Measurements from ENCODE around the gene ZPR1. TPM values are rescaled to one million over a fixed set of nuclear protein-coding genes. Genes with fewer than 3 reads are reported as not detected.

ZPR1 gene
- total RNA-seq, 1 experiment from 2014 or later, result 29.6 TPM

DNA sequence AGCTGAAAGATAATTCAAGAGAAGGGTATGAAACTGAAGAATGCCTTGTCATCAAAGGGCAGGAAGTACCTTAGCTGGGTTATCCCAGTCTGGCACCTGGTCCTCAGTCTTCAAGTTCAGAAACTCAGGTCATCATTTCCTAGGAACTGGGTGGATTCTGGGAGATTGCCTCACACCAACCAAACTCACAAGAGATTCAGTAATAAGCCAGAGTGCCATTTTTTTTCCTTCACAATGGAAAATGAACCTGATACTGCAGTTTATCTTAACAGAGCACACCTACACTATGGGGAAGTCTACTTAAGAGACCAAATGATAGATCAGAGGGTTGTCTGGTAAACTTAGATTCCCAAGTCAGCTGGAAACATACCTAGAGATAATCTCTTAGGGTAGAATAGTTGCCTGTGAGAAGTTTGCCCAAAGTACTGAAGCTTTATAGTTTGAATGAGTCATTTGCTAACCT, 11.3 kb downstream of the ZPR1 start:
- Histone ChIP-seq H3K79me2 (ENCODE audit: low read depth) (peaks cover 10% of the 10 kb centered on the region), H3K4me1 (replicated peaks; ENCODE audit: insufficient read depth) (peaks cover 24% of the 10 kb centered on the region), H3K27me3 (ENCODE audit: insufficient read depth, low read depth) (no peaks in the 10 kb centered on the region), H2AFZ (no peak overlapping the region), H3K4me2 (no peak overlapping the region), H3K27ac (no peak overlapping the region), H3K4me3 (no peak overlapping the region), H3K9me3 (ENCODE audit: insufficient read depth, low read depth) (no peaks in the 10 kb centered on the region), H3K9me2 (ENCODE audit: insufficient read depth) (no peaks in the 10 kb centered on the region), H3F3A (ENCODE audit: insufficient read depth, low read depth) (peaks cover 28% of the 10 kb centered on the region), H4K20me1 (ENCODE audit: insufficient read depth) (no peaks in the 10 kb centered on the region), H3K36me3 (ENCODE audit: low read depth) (peaks cover 36% of the 10 kb centered on the region; the same call in 1 of the 2 replicates)
- TF ChIP-seq, protein P1, sequence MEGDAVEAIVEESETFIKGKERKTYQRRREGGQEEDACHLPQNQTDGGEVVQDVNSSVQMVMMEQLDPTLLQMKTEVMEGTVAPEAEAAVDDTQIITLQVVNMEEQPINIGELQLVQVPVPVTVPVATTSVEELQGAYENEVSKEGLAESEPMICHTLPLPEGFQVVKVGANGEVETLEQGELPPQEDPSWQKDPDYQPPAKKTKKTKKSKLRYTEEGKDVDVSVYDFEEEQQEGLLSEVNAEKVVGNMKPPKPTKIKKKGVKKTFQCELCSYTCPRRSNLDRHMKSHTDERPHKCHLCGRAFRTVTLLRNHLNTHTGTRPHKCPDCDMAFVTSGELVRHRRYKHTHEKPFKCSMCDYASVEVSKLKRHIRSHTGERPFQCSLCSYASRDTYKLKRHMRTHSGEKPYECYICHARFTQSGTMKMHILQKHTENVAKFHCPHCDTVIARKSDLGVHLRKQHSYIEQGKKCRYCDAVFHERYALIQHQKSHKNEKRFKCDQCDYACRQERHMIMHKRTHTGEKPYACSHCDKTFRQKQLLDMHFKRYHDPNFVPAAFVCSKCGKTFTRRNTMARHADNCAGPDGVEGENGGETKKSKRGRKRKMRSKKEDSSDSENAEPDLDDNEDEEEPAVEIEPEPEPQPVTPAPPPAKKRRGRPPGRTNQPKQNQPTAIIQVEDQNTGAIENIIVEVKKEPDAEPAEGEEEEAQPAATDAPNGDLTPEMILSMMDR (conservative IDR thresholded peaks at IDR 0.05), result no peak
- no peak for TF ChIP-seq EZH2 (IDR thresholded peaks at IDR 0.05; ENCODE audit: low read depth)
- DNase-seq, result no peak
- no TSS peak for BruUV-seq (replicated peaks)
- ChIA-PET CTCF (no interaction called here), POLR2A (ENCODE audit: unreplicated experiment) (interaction anchor here (0.7 to 0.8 kb wide), 2 partner anchors 53 to 342 kb away, joined by 4 to 6 read pairs; no protein-coding TSS in a partner anchor)
- intact Hi-C loops (cut with micrococcal nuclease; ENCODE audit: unreplicated experiment), result no loop called here

DNA sequence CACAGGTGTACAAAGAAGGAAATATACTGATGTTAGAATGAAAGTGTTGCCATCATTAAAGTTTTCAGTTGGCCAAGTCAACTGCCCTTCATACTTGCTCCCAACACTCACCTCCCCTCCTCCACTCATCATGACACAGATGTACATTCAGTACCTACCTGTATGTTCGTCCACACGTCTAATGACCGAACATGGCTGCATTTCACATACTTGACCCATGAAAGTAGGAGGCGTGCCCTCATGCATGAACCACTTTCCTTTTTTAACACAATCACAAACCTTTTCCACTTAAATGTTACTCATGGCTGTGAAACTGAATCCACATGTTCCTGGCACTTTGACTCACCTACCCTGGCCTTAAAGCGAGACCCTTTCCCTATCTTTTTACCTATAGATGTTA, 11.8 kb downstream of the ZPR1 start:
- CTCF ChIA-PET, result no interaction called here
- intact Hi-C loops (cut with micrococcal nuclease; ENCODE audit: unreplicated experiment), result no loop called here
- POLR2A ChIA-PET (ENCODE audit: unreplicated experiment), result interaction anchor here (0.7 to 0.8 kb wide), 2 partner anchors 53 to 342 kb away, joined by 4 to 6 read pairs; no protein-coding TSS in a partner anchor

DNA sequence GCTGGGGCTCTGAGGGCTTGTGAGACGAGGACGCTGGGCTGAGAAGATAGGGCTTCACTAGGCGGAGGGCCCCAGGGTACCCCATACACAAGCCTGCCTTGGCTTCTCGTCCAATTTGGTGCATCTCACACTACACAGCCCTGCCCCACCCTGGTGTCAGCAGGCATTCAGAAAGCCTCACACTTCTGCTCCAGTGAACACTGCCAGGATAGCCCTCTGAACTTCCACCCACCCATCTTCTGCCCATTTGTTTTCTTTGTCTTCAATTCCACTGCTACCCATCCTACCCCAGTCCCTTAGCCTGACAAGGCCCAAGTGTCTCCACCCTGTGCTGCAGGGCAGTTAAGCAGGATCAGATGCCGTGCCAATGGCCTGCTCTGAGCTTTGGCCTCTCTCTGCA, 13.2 kb downstream of the ZPR1 start:
- no peak overlapping the region; the same call in 1 of the 2 replicates for H3K4me3 ChIP-seq
- no peak for DNase-seq
- no peaks in the 10 kb centered on the region for H4K20me1 ChIP-seq (ENCODE audit: insufficient read depth)
- H3K79me2 ChIP-seq (ENCODE audit: low read depth), result peaks cover 25% of the 10 kb centered on the region
- ChIA-PET POLR2A (ENCODE audit: unreplicated experiment) (no interaction called here), CTCF (no interaction called here)
- H3K9me3 ChIP-seq (ENCODE audit: insufficient read depth, low read depth), result no peaks in the 10 kb centered on the region
- H3K4me1 ChIP-seq (replicated peaks; ENCODE audit: insufficient read depth), result peaks cover 32% of the 10 kb centered on the region
- BruUV-seq (replicated peaks), result no TSS peak
- H3K27me3 ChIP-seq (ENCODE audit: insufficient read depth, low read depth), result no peaks in the 10 kb centered on the region
- H2AFZ ChIP-seq, result no peak overlapping the region
- intact Hi-C loops (cut with micrococcal nuclease; ENCODE audit: unreplicated experiment), result loop anchor here (5.0 kb wide), 1 partner anchor 333 kb away; no protein-coding TSS in a partner anchor
- TF ChIP-seq, protein P1 (conservative IDR thresholded peaks at IDR 0.05), result no peak
- TF ChIP-seq EZH2 (IDR thresholded peaks at IDR 0.05; ENCODE audit: low read depth), result no peak
- H3K9me2 ChIP-seq (ENCODE audit: insufficient read depth), result no peaks in the 10 kb centered on the region
- peaks cover 25% of the 10 kb centered on the region; the same call in 1 of the 2 replicates for H3K36me3 ChIP-seq (ENCODE audit: low read depth)
- peak overlapping the region; percentile 84 for H3K4me2 ChIP-seq
- H3F3A ChIP-seq (ENCODE audit: insufficient read depth, low read depth), result peaks cover 28% of the 10 kb centered on the region
- H3K27ac ChIP-seq, result no peak overlapping the region

More for the DNA sequence above, 11.8 kb downstream of the ZPR1 start:
- H4K20me1 ChIP-seq (ENCODE audit: insufficient read depth), result no peaks in the 10 kb centered on the region
- H3K36me3 ChIP-seq (ENCODE audit: low read depth), result peaks cover 31% of the 10 kb centered on the region; the same call in 1 of the 2 replicates
- H3K27ac ChIP-seq, result no peak overlapping the region
- H3F3A ChIP-seq (ENCODE audit: insufficient read depth, low read depth), result peaks cover 28% of the 10 kb centered on the region
- H3K9me3 ChIP-seq (ENCODE audit: insufficient read depth, low read depth), result no peaks in the 10 kb centered on the region
- no peak overlapping the region for H3K4me2 ChIP-seq
- peaks cover 16% of the 10 kb centered on the region for H3K79me2 ChIP-seq (ENCODE audit: low read depth)
- BruUV-seq (replicated peaks), result no TSS peak
- H3K9me2 ChIP-seq (ENCODE audit: insufficient read depth), result no peaks in the 10 kb centered on the region
- no peaks in the 10 kb centered on the region for H3K27me3 ChIP-seq (ENCODE audit: insufficient read depth, low read depth)
- no peak overlapping the region for H2AFZ ChIP-seq
- TF ChIP-seq, protein P1 (conservative IDR thresholded peaks at IDR 0.05), result no peak
- no peak for TF ChIP-seq EZH2 (IDR thresholded peaks at IDR 0.05; ENCODE audit: low read depth)
- no peak for DNase-seq
- H3K4me3 ChIP-seq, result no peak overlapping the region
- peaks cover 29% of the 10 kb centered on the region for H3K4me1 ChIP-seq (replicated peaks; ENCODE audit: insufficient read depth)

All from PC-9 (cell line).